ENCODE measurements around the gene DNAJB2.

DNA sequence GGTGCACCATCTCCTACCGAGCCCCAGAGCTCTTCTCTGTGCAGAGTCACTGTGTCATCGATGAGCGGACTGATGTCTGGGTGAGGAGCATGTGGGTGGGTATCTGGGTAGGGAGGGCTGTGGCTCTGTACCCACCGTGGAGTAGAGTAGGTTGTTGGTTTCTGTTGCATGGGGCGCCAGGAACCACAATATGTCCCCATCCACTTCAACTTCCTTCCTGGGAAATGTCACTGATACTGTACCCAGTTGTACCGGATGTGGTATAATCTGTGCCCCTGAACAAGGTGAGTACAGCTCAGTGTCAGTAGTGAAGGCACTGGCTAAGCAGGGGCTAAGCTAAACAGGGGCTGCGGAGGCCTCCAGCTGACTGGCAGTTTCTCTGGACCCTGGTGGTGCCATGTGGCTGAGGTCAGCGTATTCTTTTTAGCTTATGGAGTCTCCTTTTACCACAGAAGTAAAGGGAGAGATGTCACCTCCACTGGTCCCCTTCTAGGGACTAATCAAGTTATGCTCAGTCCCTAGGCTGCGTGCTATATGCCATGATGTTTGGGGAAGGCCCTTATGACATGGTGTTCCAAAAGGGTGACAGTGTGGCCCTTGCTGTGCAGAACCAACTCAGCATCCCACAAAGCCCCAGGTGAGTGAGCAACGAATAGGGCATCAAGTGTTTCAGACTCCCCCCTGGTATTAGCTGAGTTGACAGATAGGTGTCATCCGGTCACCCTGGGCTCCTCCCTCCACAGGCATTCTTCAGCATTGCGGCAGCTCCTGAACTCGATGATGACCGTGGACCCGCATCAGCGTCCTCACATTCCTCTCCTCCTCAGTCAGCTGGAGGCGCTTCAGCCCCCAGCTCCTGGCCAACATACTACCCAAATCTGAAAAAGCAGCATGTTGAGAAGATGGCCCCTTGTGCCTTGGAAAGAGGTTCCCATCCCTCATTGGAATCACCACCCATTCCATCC lies 31.2 kb upstream of the DNAJB2 start:
- TF ChIP-seq POLR2A (IDR thresholded peaks at IDR 0.05; ENCODE audit: low read length) (no peak; the same call in 1 of the 2 replicates), NFE2L2 (conservative IDR thresholded peaks at IDR 0.05; ENCODE audit: low read length) (no peak), EP300 (IDR thresholded peaks at IDR 0.05) (no peak), RAD21 (conservative IDR thresholded peaks at IDR 0.05 in 1 of 2, IDR thresholded peaks at IDR 0.05 in 1 of 2) (no peak)

Data from A549 (cell line).